Measurements from ENCODE around the gene FTHL17.

FTHL17 gene

DNA sequence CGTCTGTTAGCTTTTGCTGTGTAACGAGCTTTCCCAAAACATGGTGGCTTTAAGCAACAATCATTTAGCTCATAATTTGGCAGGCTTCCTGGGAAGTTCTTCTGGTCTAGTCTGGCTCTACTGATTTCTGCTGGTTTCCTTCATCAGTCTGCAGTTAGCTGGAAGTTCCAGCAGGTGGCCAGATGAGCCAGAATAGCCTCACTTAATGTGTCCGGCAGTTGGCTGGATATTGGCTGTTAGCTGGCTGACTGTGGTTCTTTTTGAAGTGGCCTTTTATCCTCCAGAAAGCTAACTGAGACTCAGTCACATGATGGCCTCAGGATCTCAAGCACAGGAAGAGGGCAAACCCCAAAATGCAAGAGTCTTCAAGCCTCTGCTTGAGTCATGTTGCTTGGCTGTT lies 34.9 kb downstream of the FTHL17 start:
- peak in 3 of 14 donors; percentile 1 to 2 (median 1) for DNase-seq

GRCh38 chrX:31027351-31027750 lies 44.5 kb downstream of the FTHL17 start:
- no peak for DNase-seq

GRCh38 chrX:31024866-31025265 lies 47.0 kb downstream of the FTHL17 start:
- no peak for DNase-seq

DNA sequence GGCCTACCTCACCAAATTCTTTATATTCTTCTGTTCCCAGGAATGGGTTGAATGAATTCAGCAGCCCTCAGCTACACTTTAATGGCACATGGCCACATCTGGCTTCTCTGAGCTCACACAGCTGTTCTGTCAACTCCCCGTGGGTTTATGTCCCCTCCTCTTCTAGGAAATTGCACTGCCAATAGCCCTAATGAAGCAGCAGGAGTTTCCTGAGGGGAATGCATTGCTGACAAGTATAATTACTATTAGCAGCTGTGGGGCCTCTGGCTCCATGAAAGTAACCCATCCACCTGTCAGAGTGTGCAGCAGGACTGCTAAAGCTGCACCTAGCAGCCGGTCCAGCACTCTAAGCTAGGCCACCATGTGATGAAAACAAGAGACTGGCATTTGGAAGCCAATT lies 50.3 kb downstream of the FTHL17 start:
- DNase-seq: no peak
